GM23338 (cell line): ENCODE results near the gene RSRC1. TPM values are rescaled to one million over a fixed set of nuclear protein-coding genes. Genes with fewer than 3 reads are reported as not detected.

ENCODE experiments used
- ATAC-seq: fragments of 200-7000 bp; cut with Tn5 transposase; 3 replicates; pipeline ENCODE4 v1.9.1; 2020
- DNase-seq: peaks from one replicate; pipeline ENCODE4 v3.0.0-alpha.2; 2015; ENCODE audit warnings: low spot score
- H2AFZ ChIP-seq: fragments of 200-600 bp; sonication (generic); 2 replicates; pipeline ENCODE4 v1.8.0; 2016; ENCODE audit warnings: antibody characterized with exemption, mild to moderate bottlenecking, moderate library complexity
- H3F3A ChIP-seq: fragments of 200-600 bp; sonication (generic); replicated peaks from 2 replicates; pipeline ENCODE4 v1.8.0; 2017; ENCODE audit warnings: antibody characterized with exemption, mixed run types, low read depth
- H3K27ac ChIP-seq: fragments of 200-600 bp; sonication (generic); 2 replicates; pipeline ENCODE4 v1.6.1; 2016; ENCODE audit warnings: low read depth
- H3K27me3 ChIP-seq: fragments of 200-600 bp; sonication (generic); 2 replicates; pipeline ENCODE4 v1.8.0; 2016; ENCODE audit warnings: mild to moderate bottlenecking, mixed run types, moderate library complexity; ENCODE audit not compliant: insufficient read depth
- H3K36me3 ChIP-seq: fragments of 200-600 bp; sonication (generic); 2 replicates; pipeline ENCODE4 v1.8.0; 2016; ENCODE audit warnings: mild to moderate bottlenecking; ENCODE audit not compliant: insufficient read depth
- H3K4me1 ChIP-seq: fragments of 200-600 bp; sonication (generic); 2 replicates; pipeline ENCODE4 v1.8.0; 2016; ENCODE audit warnings: mild to moderate bottlenecking, moderate library complexity; ENCODE audit not compliant: insufficient read depth
- H3K4me2 ChIP-seq: fragments of 200-600 bp; sonication (generic); 2 replicates; pipeline ENCODE4 v1.7.1; 2017; ENCODE audit warnings: mixed run types
- H3K4me3 ChIP-seq: fragments of 200-600 bp; sonication (generic); 2 replicates; pipeline ENCODE4 v1.6.1; 2016; ENCODE audit warnings: mixed run types
- H3K79me2 ChIP-seq: fragments of 200-600 bp; sonication (generic); replicated peaks from 2 replicates; pipeline ENCODE4 v1.8.0; 2017; ENCODE audit warnings: mild to moderate bottlenecking; ENCODE audit not compliant: insufficient read depth
- H3K9me2 ChIP-seq: fragments of 200-600 bp; sonication (generic); 2 replicates; pipeline ENCODE4 v1.8.0; 2017; ENCODE audit not compliant: insufficient read depth
- H4K20me1 ChIP-seq: fragments of 200-600 bp; sonication (generic); replicated peaks from 2 replicates; pipeline ENCODE4 v1.8.0; 2017; ENCODE audit warnings: mild to moderate bottlenecking; ENCODE audit not compliant: insufficient read depth
- H3K27ac Mint-ChIP-seq: 2 replicates; pipeline ENCODE4 v1.8.0; 2020; ENCODE audit warnings: inconsistent platforms, mild to moderate bottlenecking, moderate library complexity, mixed read lengths
- H3K27me3 Mint-ChIP-seq: 3 replicates; pipeline ENCODE4 v1.8.0; 2022; ENCODE audit warnings: low read depth, mild to moderate bottlenecking, moderate library complexity, mixed read lengths, inconsistent platforms; ENCODE audit not compliant: insufficient read depth, poor library complexity
- H3K36me3 Mint-ChIP-seq: 3 replicates; pipeline ENCODE4 v1.8.0; 2021; ENCODE audit warnings: low read depth, mild to moderate bottlenecking, inconsistent platforms, moderate library complexity, mixed read lengths
- H3K4me1 Mint-ChIP-seq: 3 replicates; pipeline ENCODE4 v1.8.0; 2020; ENCODE audit warnings: mild to moderate bottlenecking, inconsistent platforms, mixed read lengths
- H3K4me3 Mint-ChIP-seq: 3 replicates; pipeline ENCODE4 v1.8.0; 2021; ENCODE audit warnings: moderate library complexity, mild to moderate bottlenecking, inconsistent platforms, mixed read lengths
- H3K9me3 Mint-ChIP-seq: 3 replicates; pipeline ENCODE4 v1.8.0; 2020; ENCODE audit warnings: moderate library complexity, mild to moderate bottlenecking, inconsistent platforms, mixed read lengths
- CREB1 ChIP-seq: fragments of 250-450 bp; sonication (Bioruptor Pico); IDR thresholded peaks from 2 replicates; pipeline ENCODE4 v1.5.0; 2020; ENCODE audit warnings: low read depth, mild to moderate bottlenecking, moderate library complexity
- ETS1 ChIP-seq: IDR thresholded peaks from 2 replicates; pipeline ENCODE4 v1.6.1; 2016; ENCODE audit warnings: antibody characterized with exemption
- EZH2 ChIP-seq: fragments of 200-600 bp; sonication (generic); IDR thresholded peaks from one replicate; pipeline ENCODE4 v1.8.0; 2017; ENCODE audit warnings: antibody characterized with exemption, mild to moderate bottlenecking, low read depth; ENCODE audit not compliant: unreplicated experiment
- EZH2phosphoT487 ChIP-seq: fragments of 200-600 bp; sonication (generic); IDR thresholded peaks from one replicate; pipeline ENCODE4 v1.8.1; 2018; ENCODE audit warnings: antibody characterized with exemption; ENCODE audit not compliant: unreplicated experiment
- JUNB ChIP-seq: IDR thresholded peaks from one replicate; pipeline ENCODE4 v1.6.1; 2016; ENCODE audit warnings: antibody characterized with exemption; ENCODE audit not compliant: unreplicated experiment
- NANOG ChIP-seq: IDR thresholded peaks from 2 replicates; pipeline ENCODE4 v1.6.1; 2016; ENCODE audit warnings: antibody characterized with exemption, borderline replicate concordance
- POLR2AphosphoS5 ChIP-seq: IDR thresholded peaks from 2 replicates; pipeline ENCODE4 v1.6.1; 2016; ENCODE audit warnings: antibody characterized with exemption, low read depth
- REST ChIP-seq: IDR thresholded peaks from one replicate; pipeline ENCODE4 v1.6.1; 2018; ENCODE audit warnings: antibody characterized with exemption; ENCODE audit not compliant: unreplicated experiment
- STAT1 ChIP-seq: IDR thresholded peaks from one replicate; pipeline ENCODE4 v1.6.1; 2016; ENCODE audit warnings: antibody characterized with exemption; ENCODE audit not compliant: unreplicated experiment
- ZNF114 ChIP-seq: fragments of 250-450 bp; sonication (Bioruptor Pico); IDR thresholded peaks from 2 replicates; pipeline ENCODE4 v1.5.0; 2020; ENCODE audit warnings: mild to moderate bottlenecking, moderate library complexity
- ZNF331 ChIP-seq: fragments of 250-450 bp; sonication (Bioruptor Pico); IDR thresholded peaks from 2 replicates; pipeline ENCODE4 v1.5.0; 2020; ENCODE audit warnings: low read depth, mild to moderate bottlenecking, moderate library complexity
- ZNF462 ChIP-seq: fragments of 250-450 bp; sonication (Bioruptor Pico); IDR thresholded peaks from 2 replicates; pipeline ENCODE4 v1.5.0; 2020; ENCODE audit warnings: mild to moderate bottlenecking, moderate library complexity
- polyA plus RNA-seq: library from polyadenylated mRNA; unstranded; fragments of >200 nt; fragmentation: Nextera tagmentation; extraction: Ambion mirVana; gene quantifications from 2 replicates; pipeline ENCODE4 v1.2.1, GENCODE V29; 2016
- total RNA-seq: library from RNA; depleted of rRNA; stranded (reverse); fragments of >200 nt; shearing (Covaris generic); gene quantifications from 2 replicates; pipeline ENCODE4 v1.2.3, GENCODE V29; 2014
- TF ChIP-seq, protein P1 (sequence below), 2 experiments: fragments of 200-600 bp in 1 of 2; sonication (generic) in 1 of 2; conservative IDR thresholded peaks; 2 replicates each; pipeline versions ENCODE4 v1.5.1 to v1.6.1; 2016 to 2017; ENCODE audit warnings: antibody characterized with exemption in 2 of 2, low read depth in 2 of 2, mild to moderate bottlenecking in 2 of 2, moderate library complexity in 1 of 2

The RSRC1 gene
- total and polyA plus RNA-seq, 2 experiments from 2014 or later = 32.5 to 76.8 TPM

DNA sequence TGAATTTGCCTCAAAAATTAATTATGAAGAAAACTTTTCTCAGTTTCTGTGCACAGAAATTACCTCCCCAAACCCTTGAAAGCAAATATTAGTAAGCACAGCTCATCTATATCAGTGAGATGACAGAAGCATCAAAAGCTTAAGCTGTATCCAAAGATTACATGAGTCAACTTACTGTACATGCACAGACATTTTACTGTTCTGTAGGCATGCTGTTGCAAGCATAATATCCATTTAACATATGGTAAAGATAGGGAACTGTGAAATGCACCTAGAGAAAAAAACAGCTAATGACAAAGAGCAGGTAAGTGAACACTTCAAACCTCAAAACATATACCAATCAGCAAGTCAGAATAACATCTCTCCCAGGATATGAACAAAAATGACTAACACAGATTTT lies 24.5 kb upstream of the RSRC1 start:
- TF ChIP-seq REST (no peak), STAT1 (no peak), EZH2 (no peak), NANOG (no peak), CREB1 (CRISPR knock-in tag) (no peak), ETS1 (no peak), ZNF331 (no peak), POLR2AphosphoS5 (no peak), JUNB (no peak), ZNF462 (CRISPR knock-in tag) (no peak), ZNF114 (CRISPR knock-in tag) (no peak), EZH2phosphoT487 (no peak)
- TF ChIP-seq, protein P1, sequence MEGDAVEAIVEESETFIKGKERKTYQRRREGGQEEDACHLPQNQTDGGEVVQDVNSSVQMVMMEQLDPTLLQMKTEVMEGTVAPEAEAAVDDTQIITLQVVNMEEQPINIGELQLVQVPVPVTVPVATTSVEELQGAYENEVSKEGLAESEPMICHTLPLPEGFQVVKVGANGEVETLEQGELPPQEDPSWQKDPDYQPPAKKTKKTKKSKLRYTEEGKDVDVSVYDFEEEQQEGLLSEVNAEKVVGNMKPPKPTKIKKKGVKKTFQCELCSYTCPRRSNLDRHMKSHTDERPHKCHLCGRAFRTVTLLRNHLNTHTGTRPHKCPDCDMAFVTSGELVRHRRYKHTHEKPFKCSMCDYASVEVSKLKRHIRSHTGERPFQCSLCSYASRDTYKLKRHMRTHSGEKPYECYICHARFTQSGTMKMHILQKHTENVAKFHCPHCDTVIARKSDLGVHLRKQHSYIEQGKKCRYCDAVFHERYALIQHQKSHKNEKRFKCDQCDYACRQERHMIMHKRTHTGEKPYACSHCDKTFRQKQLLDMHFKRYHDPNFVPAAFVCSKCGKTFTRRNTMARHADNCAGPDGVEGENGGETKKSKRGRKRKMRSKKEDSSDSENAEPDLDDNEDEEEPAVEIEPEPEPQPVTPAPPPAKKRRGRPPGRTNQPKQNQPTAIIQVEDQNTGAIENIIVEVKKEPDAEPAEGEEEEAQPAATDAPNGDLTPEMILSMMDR (conservative IDR thresholded peaks at IDR 0.05; ENCODE audit: low read depth in 2 of 2) = no peak
- Histone ChIP-seq H4K20me1 (no peaks in the 10 kb centered on the region), H3K4me2 (no peak overlapping the region), H3K4me1 (no peaks in the 10 kb centered on the region), H3K9me2 (no peaks in the 10 kb centered on the region), H3K27ac (no peak overlapping the region), H3K36me3 (no peaks in the 10 kb centered on the region), H3F3A (no peaks in the 10 kb centered on the region), H3K4me3 (no peak overlapping the region), H3K27me3 (no peaks in the 10 kb centered on the region), H2AFZ (no peak overlapping the region), H3K79me2 (no peaks in the 10 kb centered on the region)
- H3K4me3 Mint-ChIP-seq = no peak overlapping the region
- H3K4me1 Mint-ChIP-seq = no peaks in the 10 kb centered on the region
- DNase-seq (no peak), ATAC-seq (no peak)
- H3K27me3 Mint-ChIP-seq = no peaks in the 10 kb centered on the region
- H3K36me3 Mint-ChIP-seq = no peaks in the 10 kb centered on the region
- H3K27ac Mint-ChIP-seq = no peak overlapping the region
- H3K9me3 Mint-ChIP-seq = no peaks in the 10 kb centered on the region
